Frontal cortex (tissue), 4 donors: ENCODE results near the gene WDR81. TPM values are rescaled to one million over a fixed set of nuclear protein-coding genes. Genes with fewer than 3 reads are reported as not detected.
"Not testable (repeated sequence)": the region's sequence is repeated elsewhere in the genome, so short reads cannot be mapped to it uniquely, and the experiment has no call there.

Source experiments
- DNase-seq, 2 donors: peaks; one replicate each; pipeline ENCODE4 v3.0.0; 2012; ENCODE audit warnings: low spot score in 2 of 2
- FAIRE-seq: peaks from 2 replicates; lab custom pipeline; 2012; peaks lifted over from hg19 to GRCh38; lab: Jason Lieb, UNC
- total RNA-seq: library from RNA; depleted of rRNA; stranded (reverse); fragments of >200 nt; gene quantifications from one replicate; pipeline ENCODE4 v1.2.3, GENCODE V29; 2014
- donor health status: control.
- donor health status: control.
- donor health status: control.

WDR81 gene
- total RNA-seq, 1 donor from 2014 or later = 10.2 TPM

- not testable (repeated sequence) for DNase-seq, FAIRE-seq
Measured at GRCh38 chr17:1773000-1773695, 48.6 kb downstream of the WDR81 start.

- no peak for DNase-seq
Measured at GRCh38 chr17:1773696-1774181, 49.2 kb downstream of the WDR81 start.

GRCh38 chr17:1774390-1775176, 50.1 kb downstream of the WDR81 start:
- no peak for DNase-seq
- no peak for FAIRE-seq

More at GRCh38 chr17:1773696-1774181, 49.2 kb downstream of the WDR81 start:
- FAIRE-seq = no peak

- DNase-seq = no peak
- FAIRE-seq = no peak
Measured at GRCh38 chr17:1776328-1776727, 51.8 kb downstream of the WDR81 start.

GRCh38 chr17:1776857-1777256, 52.4 kb downstream of the WDR81 start:
- FAIRE-seq (no peak), DNase-seq (no peak)

GRCh38 chr17:1779571-1780131, 55.1 kb downstream of the WDR81 start:
- FAIRE-seq (no peak), DNase-seq (no peak)

- DNase-seq (no peak), FAIRE-seq (no peak)
Measured at GRCh38 chr17:1782171-1782567, 57.7 kb downstream of the WDR81 start.

- DNase-seq (no peak), FAIRE-seq (no peak)
Measured at GRCh38 chr17:1783271-1783670, 58.8 kb downstream of the WDR81 start.

- no peak for FAIRE-seq
- peak; percentile 38 to 65 for DNase-seq
Measured at GRCh38 chr17:1783834-1784611, 59.5 kb downstream of the WDR81 start.

GRCh38 chr17:1785930-1786329, 61.4 kb downstream of the WDR81 start:
- no peak for FAIRE-seq
- DNase-seq = no peak

GRCh38 chr17:1786708-1787107, 62.2 kb downstream of the WDR81 start:
- DNase-seq (no peak), FAIRE-seq (no peak)

GRCh38 chr17:1787301-1787902, 62.9 kb downstream of the WDR81 start:
- no peak for FAIRE-seq
- no peak for DNase-seq

Other genes starting within 250 kb of the WDR81 start
- gene MYO1C, start 232.0 kb upstream of the WDR81 start, total RNA-seq = 9.0 TPM
- 28.5 TPM for gene INPP5K, start 208.1 kb upstream of the WDR81 start, total RNA-seq
- 18.8 TPM for gene PITPNA, start 161.9 kb upstream of the WDR81 start, total RNA-seq
- 15.5 TPM for gene SLC43A2, start 95.9 kb upstream of the WDR81 start, total RNA-seq
- gene SCARF1, start 79.0 kb upstream of the WDR81 start, total RNA-seq = 3.3 TPM
- gene RILP, start 74.8 kb upstream of the WDR81 start, total RNA-seq = 2.9 TPM
- gene PRPF8, start 39.8 kb upstream of the WDR81 start, total RNA-seq = 75.0 TPM
- gene TLCD2, start 14.3 kb upstream of the WDR81 start, total RNA-seq = 0.41 TPM
- gene SERPINF2, start 18.2 kb downstream of the WDR81 start, total RNA-seq = not detected
- gene SERPINF1, start 37.4 kb downstream of the WDR81 start, total RNA-seq = 9.0 TPM
- 8.6 TPM for gene SMYD4, start 105.2 kb downstream of the WDR81 start, total RNA-seq
- gene RPA1, start 105.3 kb downstream of the WDR81 start, total RNA-seq = 19.2 TPM